Urinary bladder (tissue), 4 donors: ENCODE results near the gene STIM1. TPM values are rescaled to one million over a fixed set of nuclear protein-coding genes. Genes with fewer than 3 reads are reported as not detected.

Experiments used
- DNase-seq: peaks from one replicate; pipeline ENCODE4 v3.0.0-alpha.2; 2015; ENCODE audit errors: extremely low spot score
- H3K27ac ChIP-seq: one replicate; pipeline ENCODE4 v1.5.1; 2013; ENCODE audit warnings: low read depth, mild to moderate bottlenecking, moderate library complexity
- H3K36me3 ChIP-seq: one replicate; pipeline ENCODE4 v1.6.1; 2013; ENCODE audit warnings: mild to moderate bottlenecking, moderate library complexity; ENCODE audit not compliant: insufficient read depth
- H3K4me1 ChIP-seq: one replicate; pipeline ENCODE4 v1.6.1; 2013; ENCODE audit warnings: mild to moderate bottlenecking, moderate library complexity; ENCODE audit not compliant: insufficient read depth
- H3K4me3 ChIP-seq: one replicate; pipeline ENCODE4 v1.5.1; 2013; ENCODE audit warnings: low read depth, low read length
- WGBS: extraction: QIAGEN DNeasy Blood & Tissue Kit; methylation state at CpG from one replicate; pipeline ENCODE4 v1.1.7; 2013; 5-methylcytosine and 5-hydroxymethylcytosine counted together
- polyA plus RNA-seq: library from polyadenylated mRNA; stranded (reverse); fragments of 200-250 nt; gene quantifications from one replicate; pipeline ENCODE4 v1.2.3, GENCODE V29; 2013
- total RNA-seq: library from RNA; depleted of rRNA; stranded (reverse); fragments of >200 nt; gene quantifications from one replicate; pipeline ENCODE4 v1.2.3, GENCODE V29; 2014
- donor health status: healthy with polysubstance abuse.
- donor health status: healthy.

The STIM1 gene
- total and polyA plus RNA-seq, 2 donors: 41.8 to 61.0 TPM

GRCh38 chr11:4076774-4077173 is 221.3 kb downstream of the STIM1 start:
- H3K4me1 ChIP-seq: no peaks in the 10 kb centered on the region
- H3K4me3 ChIP-seq: no peak overlapping the region
- 74% methylated on average over 1 of the region's 1 CpG for WGBS
- peaks cover 1% of the 10 kb centered on the region for H3K36me3 ChIP-seq
- H3K27ac ChIP-seq: no peak overlapping the region
- DNase-seq: no peak

- H3K36me3 ChIP-seq: peaks cover 9% of the 10 kb centered on the region
Measured at GRCh38 chr11:4083198-4083597, 227.7 kb downstream of the STIM1 start.

GRCh38 chr11:4084406-4085125 is 229.1 kb downstream of the STIM1 start:
- Histone ChIP-seq H3K4me3 (no peak overlapping the region), H3K4me1 (no peaks in the 10 kb centered on the region), H3K36me3 (peaks cover 9% of the 10 kb centered on the region), H3K27ac (no peak overlapping the region)
- no peak for DNase-seq
- WGBS: 79% methylated on average over 12 of the region's 12 CpGs

More at GRCh38 chr11:4083198-4083597, 227.7 kb downstream of the STIM1 start:
- H3K4me1 ChIP-seq: no peaks in the 10 kb centered on the region
- H3K4me3 ChIP-seq: no peak overlapping the region
- 82% methylated on average over 9 of the region's 9 CpGs for WGBS
- DNase-seq: no peak
- no peak overlapping the region for H3K27ac ChIP-seq

- DNase-seq: no peak
- Histone ChIP-seq H3K4me3 (no peak overlapping the region), H3K36me3 (peaks cover 9% of the 10 kb centered on the region), H3K4me1 (no peaks in the 10 kb centered on the region), H3K27ac (no peak overlapping the region)
Measured at GRCh38 chr11:4085575-4085974, 230.1 kb downstream of the STIM1 start.

GRCh38 chr11:4086575-4087353 is 231.3 kb downstream of the STIM1 start:
- no peak overlapping the region for H3K4me3 ChIP-seq
- no peaks in the 10 kb centered on the region for H3K4me1 ChIP-seq
- WGBS: 89% methylated on average over 8 of the region's 8 CpGs
- H3K36me3 ChIP-seq: peaks cover 9% of the 10 kb centered on the region
- no peak overlapping the region for H3K27ac ChIP-seq
- no peak for DNase-seq

- no peak overlapping the region for H3K27ac ChIP-seq
- DNase-seq: no peak
- peaks cover 9% of the 10 kb centered on the region for H3K36me3 ChIP-seq
- no peaks in the 10 kb centered on the region for H3K4me1 ChIP-seq
- 92% methylated on average over 5 of the region's 5 CpGs for WGBS
- H3K4me3 ChIP-seq: no peak overlapping the region
Measured at GRCh38 chr11:4087551-4087950, 232.1 kb downstream of the STIM1 start.

GRCh38 chr11:4090258-4090657 is 234.8 kb downstream of the STIM1 start:
- WGBS: 85% methylated on average over 2 of the region's 2 CpGs
- Histone ChIP-seq H3K4me3 (no peak overlapping the region), H3K27ac (no peak overlapping the region), H3K4me1 (no peaks in the 10 kb centered on the region), H3K36me3 (peaks cover 7% of the 10 kb centered on the region)
- DNase-seq: no peak

- H3K4me1 ChIP-seq: peaks cover 1% of the 10 kb centered on the region
- DNase-seq: no peak
- H3K27ac ChIP-seq: no peak overlapping the region
- H3K4me3 ChIP-seq: no peak overlapping the region
- H3K36me3 ChIP-seq: peaks cover 3% of the 10 kb centered on the region
- WGBS: 27% methylated on average over 2 of the region's 2 CpGs
Measured at GRCh38 chr11:4092026-4092425, 236.6 kb downstream of the STIM1 start.

- no peaks in the 10 kb centered on the region for H3K36me3 ChIP-seq
- WGBS: 69% methylated on average over 25 of the region's 25 CpGs
- peak overlapping the region; percentile 89 for H3K27ac ChIP-seq
- no peak for DNase-seq
- H3K4me1 ChIP-seq: peaks cover 1% of the 10 kb centered on the region
- peak overlapping the region; percentile 64 for H3K4me3 ChIP-seq
Measured at GRCh38 chr11:4093519-4094347, 238.3 kb downstream of the STIM1 start.

- H3K36me3 ChIP-seq: no peaks in the 10 kb centered on the region
- H3K4me1 ChIP-seq: peaks cover 1% of the 10 kb centered on the region
- peak within 1 kb of the TSS; percentile 89 for H3K27ac ChIP-seq
- DNase-seq: peak; percentile 92
- H3K4me3 ChIP-seq: peak within 1 kb of the TSS; percentile 64
- WGBS: under 1% methylated on average over 74 of the region's 74 CpGs
Measured at GRCh38 chr11:4094348-4095291, 239.2 kb downstream of the STIM1 start, which contains the start of gene RRM1. TSS of gene RRM1 (plus strand) at chr11:4094799. CDS start at chr11:4095013, 214 bp downstream.

- DNase-seq: no peak
- Histone ChIP-seq H3K36me3 (no peaks in the 10 kb centered on the region), H3K27ac (peak overlapping the region; percentile 62), H3K4me3 (peak overlapping the region; percentile 64), H3K4me1 (peaks cover 1% of the 10 kb centered on the region)
- WGBS: 13% methylated on average over 10 of the region's 10 CpGs
Measured at GRCh38 chr11:4095509-4096230, 240.2 kb downstream of the STIM1 start.

- H3K4me3 ChIP-seq: no peak overlapping the region
- 60% methylated on average over 4 of the region's 4 CpGs for WGBS
- no peak overlapping the region for H3K27ac ChIP-seq
- peaks cover 1% of the 10 kb centered on the region for H3K4me1 ChIP-seq
- no peak for DNase-seq
- H3K36me3 ChIP-seq: no peaks in the 10 kb centered on the region
Measured at GRCh38 chr11:4098026-4098621, 242.7 kb downstream of the STIM1 start.
